ENCODE measurements around the gene CAV1. TPM values are rescaled to one million over a fixed set of nuclear protein-coding genes. Genes with fewer than 3 reads are reported as not detected.

CAV1 gene
- total and polyA plus RNA-seq, 2 donors (not counting 1 experiment from before 2014, with no cell fraction given), result 461 to 1,245 TPM

GRCh38 chr7:116551692-116552091 lies 26.9 kb downstream of the CAV1 start:
- no peak for TF ChIP-seq EZH2 (IDR thresholded peaks at IDR 0.05; ENCODE audit: low read length, missing control alignments)
- TF ChIP-seq, protein P1, sequence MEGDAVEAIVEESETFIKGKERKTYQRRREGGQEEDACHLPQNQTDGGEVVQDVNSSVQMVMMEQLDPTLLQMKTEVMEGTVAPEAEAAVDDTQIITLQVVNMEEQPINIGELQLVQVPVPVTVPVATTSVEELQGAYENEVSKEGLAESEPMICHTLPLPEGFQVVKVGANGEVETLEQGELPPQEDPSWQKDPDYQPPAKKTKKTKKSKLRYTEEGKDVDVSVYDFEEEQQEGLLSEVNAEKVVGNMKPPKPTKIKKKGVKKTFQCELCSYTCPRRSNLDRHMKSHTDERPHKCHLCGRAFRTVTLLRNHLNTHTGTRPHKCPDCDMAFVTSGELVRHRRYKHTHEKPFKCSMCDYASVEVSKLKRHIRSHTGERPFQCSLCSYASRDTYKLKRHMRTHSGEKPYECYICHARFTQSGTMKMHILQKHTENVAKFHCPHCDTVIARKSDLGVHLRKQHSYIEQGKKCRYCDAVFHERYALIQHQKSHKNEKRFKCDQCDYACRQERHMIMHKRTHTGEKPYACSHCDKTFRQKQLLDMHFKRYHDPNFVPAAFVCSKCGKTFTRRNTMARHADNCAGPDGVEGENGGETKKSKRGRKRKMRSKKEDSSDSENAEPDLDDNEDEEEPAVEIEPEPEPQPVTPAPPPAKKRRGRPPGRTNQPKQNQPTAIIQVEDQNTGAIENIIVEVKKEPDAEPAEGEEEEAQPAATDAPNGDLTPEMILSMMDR (conservative IDR thresholded peaks at IDR 0.05 in 1 of 2, IDR thresholded peaks at IDR 0.05 in 1 of 2; ENCODE audit: low read depth in 1 of 2, low read length in 2 of 2), result no peak
- Histone ChIP-seq H4K20me1 (ENCODE audit: control insufficient read depth, extremely low read depth, insufficient read depth, low read length) (peaks cover 1% of the 10 kb centered on the region), H3K9ac (ENCODE audit: insufficient read depth, low read length) (no peak overlapping the region), H3K36me3 (ENCODE audit: control insufficient read depth, insufficient read depth, low read length) (peaks cover 14% of the 10 kb centered on the region), H3K27ac (ENCODE audit: insufficient read depth, low read length) (no peak overlapping the region), H2AFZ (ENCODE audit: low read length) (no peak overlapping the region), H3K79me2 (ENCODE audit: control insufficient read depth, insufficient read depth, low read length) (peaks cover 88% of the 10 kb centered on the region), H3K27me3 (ENCODE audit: control insufficient read depth, insufficient read depth, low read length) (no peaks in the 10 kb centered on the region), H3K4me2 (ENCODE audit: extremely low read depth, insufficient read depth, low read length) (no peak overlapping the region), H3K4me3 (replicated peaks in 1 of 4; ENCODE audit: control extremely low read depth in 1 of 4, insufficient read depth in 1 of 4, low read depth in 3 of 4, low read length in 4 of 4) (no peak overlapping the region), H3K4me1 (ENCODE audit: control insufficient read depth, extremely low read depth, insufficient read depth, low read length) (peaks cover 17% of the 10 kb centered on the region), H3K9me3 (ENCODE audit: control insufficient read depth, insufficient read depth, low read depth, low read length) (no peaks in the 10 kb centered on the region)
- no peak for DNase-seq (ENCODE audit: low read depth in 2 of 2)

GRCh38 chr7:116552602-116553001 lies 27.8 kb downstream of the CAV1 start:
- DNase-seq (ENCODE audit: low read depth in 2 of 2), result peak; percentile 52 to 53
- peaks cover 1% of the 10 kb centered on the region for H4K20me1 ChIP-seq (ENCODE audit: control insufficient read depth, extremely low read depth, insufficient read depth, low read length)
- TF ChIP-seq EZH2 (IDR thresholded peaks at IDR 0.05; ENCODE audit: low read length, missing control alignments), result no peak
- TF ChIP-seq, protein P1 (conservative IDR thresholded peaks at IDR 0.05 in 1 of 2, IDR thresholded peaks at IDR 0.05 in 1 of 2; ENCODE audit: low read depth in 1 of 2, low read length in 2 of 2), result no peak
- no peak overlapping the region for H3K4me3 ChIP-seq (replicated peaks in 1 of 4; ENCODE audit: control extremely low read depth in 1 of 4, insufficient read depth in 1 of 4, low read depth in 3 of 4, low read length in 4 of 4)
- peaks cover 18% of the 10 kb centered on the region for H3K36me3 ChIP-seq (ENCODE audit: control insufficient read depth, insufficient read depth, low read length)
- no peaks in the 10 kb centered on the region for H3K9me3 ChIP-seq (ENCODE audit: control insufficient read depth, insufficient read depth, low read depth, low read length)
- no peak overlapping the region for H3K9ac ChIP-seq (ENCODE audit: insufficient read depth, low read length)
- H3K79me2 ChIP-seq (ENCODE audit: control insufficient read depth, insufficient read depth, low read length), result peaks cover 89% of the 10 kb centered on the region
- H2AFZ ChIP-seq (ENCODE audit: low read length), result no peak overlapping the region
- H3K27me3 ChIP-seq (ENCODE audit: control insufficient read depth, insufficient read depth, low read length), result no peaks in the 10 kb centered on the region
- H3K4me1 ChIP-seq (ENCODE audit: control insufficient read depth, extremely low read depth, insufficient read depth, low read length), result peaks cover 11% of the 10 kb centered on the region
- H3K4me2 ChIP-seq (ENCODE audit: extremely low read depth, insufficient read depth, low read length), result no peak overlapping the region
- H3K27ac ChIP-seq (ENCODE audit: insufficient read depth, low read length), result no peak overlapping the region

DNA sequence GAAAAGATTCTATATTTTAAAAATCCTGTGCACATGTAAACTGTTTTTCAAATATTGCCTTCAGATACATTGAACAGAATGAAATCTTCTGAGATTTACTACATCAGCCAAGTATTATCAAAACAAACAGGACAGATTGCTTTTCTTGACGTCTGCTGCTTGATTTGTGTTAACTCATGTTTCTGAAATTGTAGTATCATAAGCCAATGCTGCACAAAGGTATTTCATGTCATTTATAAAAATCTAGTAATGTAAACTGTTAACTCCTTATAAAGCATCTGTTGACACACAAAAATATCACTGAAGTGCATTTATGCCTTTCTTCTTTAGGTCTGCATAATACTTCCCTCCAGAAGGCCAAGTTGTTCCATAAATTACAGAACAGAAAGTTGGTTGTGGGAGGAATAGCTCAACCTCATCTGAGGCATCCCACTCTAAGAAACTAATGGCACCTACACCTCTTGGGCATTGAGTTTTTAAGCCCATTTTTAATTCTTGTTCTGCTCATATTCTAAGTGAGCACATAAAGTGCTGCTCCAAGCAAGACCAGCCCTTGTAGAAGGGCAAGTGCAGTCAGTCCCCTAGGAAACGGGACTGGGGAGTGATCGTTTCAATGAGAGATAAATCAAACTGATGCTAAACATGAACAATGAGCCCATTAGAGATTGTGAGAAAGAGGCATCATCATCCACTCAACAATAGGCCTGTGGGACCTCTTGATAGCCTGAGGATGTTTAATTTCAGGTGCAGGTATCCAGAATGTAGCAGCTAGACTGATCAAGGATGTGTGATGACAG lies 28.5 kb downstream of the CAV1 start:
- Histone ChIP-seq H3K27me3 (ENCODE audit: control insufficient read depth, insufficient read depth, low read length) (no peaks in the 10 kb centered on the region), H3K36me3 (ENCODE audit: control insufficient read depth, insufficient read depth, low read length) (peaks cover 20% of the 10 kb centered on the region), H3K4me1 (ENCODE audit: control insufficient read depth, extremely low read depth, insufficient read depth, low read length) (peaks cover 11% of the 10 kb centered on the region), H3K79me2 (ENCODE audit: control insufficient read depth, insufficient read depth, low read length) (peaks cover 89% of the 10 kb centered on the region), H2AFZ (ENCODE audit: low read length) (no peak overlapping the region), H3K27ac (ENCODE audit: insufficient read depth, low read length) (no peak overlapping the region), H3K4me3 (replicated peaks in 1 of 4; ENCODE audit: control extremely low read depth in 1 of 4, insufficient read depth in 1 of 4, low read depth in 3 of 4, low read length in 4 of 4) (no peak overlapping the region), H3K4me2 (ENCODE audit: extremely low read depth, insufficient read depth, low read length) (no peak overlapping the region), H4K20me1 (ENCODE audit: control insufficient read depth, extremely low read depth, insufficient read depth, low read length) (peaks cover 1% of the 10 kb centered on the region), H3K9ac (ENCODE audit: insufficient read depth, low read length) (no peak overlapping the region), H3K9me3 (ENCODE audit: control insufficient read depth, insufficient read depth, low read depth, low read length) (no peaks in the 10 kb centered on the region)
- DNase-seq (ENCODE audit: low read depth in 2 of 2), result peak in 1 of 2 donors; percentile 82
- no peak for TF ChIP-seq EZH2 (IDR thresholded peaks at IDR 0.05; ENCODE audit: low read length, missing control alignments)
- TF ChIP-seq, protein P1 (conservative IDR thresholded peaks at IDR 0.05 in 1 of 2, IDR thresholded peaks at IDR 0.05 in 1 of 2; ENCODE audit: low read depth in 1 of 2, low read length in 2 of 2), result no peak

Data from fibroblast of lung (primary cell).